Trophoblast cell (in vitro differentiated cells and primary cell): Measurements from ENCODE around the gene MAP3K20. TPM values are rescaled to one million over a fixed set of nuclear protein-coding genes. Genes with fewer than 3 reads are reported as not detected.

ENCODE experiments used
- DNase-seq, 2 donors: peaks; one replicate each; pipeline ENCODE4 v3.0.0-alpha.2; 2016
- H2AFZ ChIP-seq: 2 replicates; pipeline ENCODE4 v1.6.1; 2013; ENCODE audit warnings: low read length, moderate library complexity, mild to moderate bottlenecking; ENCODE audit not compliant: insufficient read depth, poor library complexity
- H2AK5ac ChIP-seq: 2 replicates; pipeline ENCODE4 v1.6.1; 2013; ENCODE audit warnings: mild to moderate bottlenecking, low read length
- H2BK120ac ChIP-seq: 2 replicates; pipeline ENCODE4 v1.6.1; 2013; ENCODE audit warnings: low read length, mild to moderate bottlenecking, moderate library complexity; ENCODE audit not compliant: insufficient read depth, poor library complexity
- H2BK12ac ChIP-seq: 2 replicates; pipeline ENCODE4 v1.6.1; 2013; ENCODE audit warnings: mild to moderate bottlenecking, low read length, moderate library complexity
- H2BK5ac ChIP-seq: 2 replicates; pipeline ENCODE4 v1.6.1; 2013; ENCODE audit warnings: low read length, low read depth, moderate library complexity, mild to moderate bottlenecking; ENCODE audit not compliant: poor library complexity
- H3K14ac ChIP-seq: 2 replicates; pipeline ENCODE4 v1.6.1; 2013; ENCODE audit warnings: mild to moderate bottlenecking, low read length
- H3K18ac ChIP-seq: 2 replicates; pipeline ENCODE4 v1.6.1; 2013; ENCODE audit warnings: mild to moderate bottlenecking, low read length
- H3K23ac ChIP-seq: 2 replicates; pipeline ENCODE4 v1.6.1; 2013; ENCODE audit warnings: low read length
- H3K27ac ChIP-seq: 2 replicates; pipeline ENCODE4 v1.5.1; 2013; ENCODE audit warnings: low read depth, mild to moderate bottlenecking, inconsistent platforms, low read length, moderate library complexity
- H3K27me3 ChIP-seq: 2 replicates; pipeline ENCODE4 v1.6.1; 2013; ENCODE audit warnings: inconsistent platforms, mild to moderate bottlenecking, low read length, moderate library complexity; ENCODE audit not compliant: insufficient read depth
- H3K36me3 ChIP-seq, 2 experiments: 1 replicate in 1 of 2; 2 replicates in 1 of 2; pipeline ENCODE4 v1.6.1; 2013; ENCODE audit warnings: low read length in 2 of 2, mild to moderate bottlenecking in 2 of 2, moderate library complexity in 1 of 2; ENCODE audit not compliant: insufficient read depth in 2 of 2, control insufficient read depth in 1 of 2
- H3K4ac ChIP-seq: 2 replicates; pipeline ENCODE4 v1.6.1; 2013; ENCODE audit warnings: low read depth, mild to moderate bottlenecking, low read length, moderate library complexity
- H3K4me1 ChIP-seq, 2 experiments: 1 replicate in 1 of 2; 2 replicates in 1 of 2; pipeline ENCODE4 v1.6.1; 2013; ENCODE audit warnings: low read length in 2 of 2, mild to moderate bottlenecking in 2 of 2, moderate library complexity in 1 of 2; ENCODE audit not compliant: insufficient read depth in 2 of 2, control insufficient read depth in 1 of 2
- H3K4me2 ChIP-seq: 2 replicates; pipeline ENCODE4 v1.6.1; 2013; ENCODE audit warnings: inconsistent platforms, mild to moderate bottlenecking, low read length, moderate library complexity
- H3K4me3 ChIP-seq: 2 replicates; pipeline ENCODE4 v1.5.1; 2013; ENCODE audit warnings: mild to moderate bottlenecking, low read depth, low read length, inconsistent platforms
- H3K79me1 ChIP-seq: one replicate; pipeline ENCODE4 v1.6.1; 2013; ENCODE audit warnings: low read length
- H3K79me2 ChIP-seq: 2 replicates; pipeline ENCODE4 v1.6.1; 2013; ENCODE audit warnings: low read length, mild to moderate bottlenecking; ENCODE audit not compliant: control insufficient read depth, insufficient read depth, poor library complexity
- H3K9ac ChIP-seq: 2 replicates; pipeline ENCODE4 v1.6.1; 2013; ENCODE audit warnings: mild to moderate bottlenecking, low read length
- H3K9me3 ChIP-seq: 2 replicates; pipeline ENCODE4 v1.6.1; 2013; ENCODE audit warnings: low read depth, mild to moderate bottlenecking, control low read depth, inconsistent platforms, low read length; ENCODE audit not compliant: insufficient read depth
- H4K12ac ChIP-seq: 2 replicates; pipeline ENCODE4 v1.6.1; 2013; ENCODE audit warnings: low read depth, mild to moderate bottlenecking, low read length, moderate library complexity
- H4K8ac ChIP-seq: 2 replicates; pipeline ENCODE4 v1.6.1; 2013; ENCODE audit warnings: low read depth, mild to moderate bottlenecking, low read length, moderate library complexity
- H4K91ac ChIP-seq: one replicate; pipeline ENCODE4 v1.6.1; 2013; ENCODE audit warnings: low read depth, mild to moderate bottlenecking, low read length, moderate library complexity
- WGBS: extraction: QIAGEN DNeasy Blood & Tissue Kit; methylation state at CpG from one replicate; pipeline ENCODE4 v1.1.7; 2013; ENCODE audit warnings: missing lambda C conversion rate; ENCODE audit not compliant: insufficient read length, insufficient coverage; ENCODE audit errors: extremely low coverage; 5-methylcytosine and 5-hydroxymethylcytosine counted together
- polyA plus RNA-seq: library from polyadenylated mRNA; stranded (reverse); fragments of 200-250 nt; gene quantifications from 2 replicates; pipeline ENCODE4 v1.2.3, GENCODE V29; 2013

Gene MAP3K20
- 19.0 and 19.3 TPM in 2 replicates for polyA plus RNA-seq

DNA sequence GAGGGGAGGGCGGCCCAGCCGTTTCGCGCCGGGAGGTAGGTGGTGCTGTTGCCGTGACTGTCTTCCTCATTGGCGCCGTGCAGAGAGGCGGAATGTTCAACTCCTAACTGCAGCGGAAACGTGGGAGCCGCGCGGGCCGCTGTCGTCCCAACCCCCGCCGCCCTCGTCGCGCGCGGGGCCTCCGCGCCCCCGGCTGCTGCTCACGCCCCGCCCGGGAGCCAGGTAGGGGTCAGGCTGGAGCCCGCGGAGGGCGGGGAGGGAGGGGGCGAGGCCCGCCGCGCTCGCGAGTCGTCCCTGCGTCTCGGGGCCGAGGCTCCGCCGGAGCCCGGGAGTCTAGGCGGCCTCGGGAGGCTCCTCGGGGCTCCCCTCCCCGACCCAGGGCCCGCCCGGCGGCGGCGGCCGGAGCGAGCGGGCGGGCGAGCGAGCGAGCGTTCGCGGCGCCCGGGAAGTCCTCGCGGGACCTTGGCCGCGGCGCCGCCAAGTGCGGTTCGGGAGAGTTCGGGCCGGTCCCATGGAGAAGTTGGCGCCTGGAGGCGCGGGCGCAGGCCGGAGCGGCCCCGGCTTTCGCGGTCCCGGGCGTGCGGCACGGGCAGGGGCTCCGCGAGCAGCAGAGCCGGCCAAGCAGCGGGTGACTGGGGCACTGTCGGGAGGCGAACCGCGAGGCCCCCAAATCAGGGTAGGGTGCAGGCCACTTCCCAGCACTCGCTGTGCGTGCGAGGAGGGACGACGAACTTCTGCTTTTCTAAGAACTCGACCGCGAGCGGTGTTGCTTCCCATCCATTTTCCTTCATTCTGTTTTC lies at the start of gene MAP3K20:
TSS of gene MAP3K20 (plus strand) at position 66 of the 800 bp plus-strand sequence. CDS start 15,186 bp downstream, outside the sequence.
- peak within 1 kb of the TSS; percentile 29 for H4K12ac ChIP-seq
- H3K36me3 ChIP-seq, result no peaks in the 10 kb centered on the region
- H3K18ac ChIP-seq, result peak within 1 kb of the TSS; percentile 76
- no peaks in the 10 kb centered on the region for H3K27me3 ChIP-seq
- H3K14ac ChIP-seq, result peak within 1 kb of the TSS; percentile 51
- peak; percentile 32 to 66 for DNase-seq
- peak within 1 kb of the TSS; percentile 67 for H3K9ac ChIP-seq
- H2BK5ac ChIP-seq, result peak within 1 kb of the TSS; percentile 43
- no peaks in the 10 kb centered on the region for H3K9me3 ChIP-seq
- H4K91ac ChIP-seq, result peak within 1 kb of the TSS; percentile 81
- peaks cover 13% of the 10 kb centered on the region for H3K79me1 ChIP-seq
- H3K27ac ChIP-seq, result peak within 1 kb of the TSS; percentile 30
- no CpG with 5 or more reads among the region's 106 CpGs for WGBS
- peak within 1 kb of the TSS; percentile 77 for H3K4ac ChIP-seq
- no peak within 1 kb of the TSS for H3K23ac ChIP-seq
- H3K4me2 ChIP-seq, result peak within 1 kb of the TSS; percentile 88
- peak within 1 kb of the TSS; percentile 87 for H3K4me3 ChIP-seq
- H4K8ac ChIP-seq, result peak within 1 kb of the TSS; percentile 77
- H2BK120ac ChIP-seq, result peak within 1 kb of the TSS; percentile 45
- H2AFZ ChIP-seq, result peak within 1 kb of the TSS; percentile 38
- no peak within 1 kb of the TSS for H2BK12ac ChIP-seq
- no peak within 1 kb of the TSS for H2AK5ac ChIP-seq
- peaks cover 0 to 4% of the 10 kb centered on the region in 2 experiments for H3K4me1 ChIP-seq
- peaks cover 10% of the 10 kb centered on the region for H3K79me2 ChIP-seq

GRCh38 chr2:173026479-173026878 lies 49.2 kb upstream of the MAP3K20 start:
- Histone ChIP-seq H3K4me1 (no peaks in the 10 kb centered on the region), H2BK5ac (no peak overlapping the region), H3K79me2 (no peaks in the 10 kb centered on the region), H3K23ac (no peak overlapping the region), H4K91ac (no peak overlapping the region), H2BK120ac (no peak overlapping the region), H3K36me3 (no peaks in the 10 kb centered on the region), H4K8ac (no peak overlapping the region), H3K18ac (no peak overlapping the region), H3K4me2 (no peak overlapping the region), H3K27me3 (no peaks in the 10 kb centered on the region), H2AFZ (no peak overlapping the region), H3K79me1 (no peaks in the 10 kb centered on the region), H2BK12ac (no peak overlapping the region), H4K12ac (no peak overlapping the region), H3K9ac (no peak overlapping the region), H2AK5ac (no peak overlapping the region), H3K9me3 (no peaks in the 10 kb centered on the region), H3K27ac (no peak overlapping the region), H3K4ac (no peak overlapping the region), H3K4me3 (no peak overlapping the region), H3K14ac (no peak overlapping the region)
- DNase-seq, result no peak
- WGBS, result no CpG with 5 or more reads among the region's 1 CpG

DNA sequence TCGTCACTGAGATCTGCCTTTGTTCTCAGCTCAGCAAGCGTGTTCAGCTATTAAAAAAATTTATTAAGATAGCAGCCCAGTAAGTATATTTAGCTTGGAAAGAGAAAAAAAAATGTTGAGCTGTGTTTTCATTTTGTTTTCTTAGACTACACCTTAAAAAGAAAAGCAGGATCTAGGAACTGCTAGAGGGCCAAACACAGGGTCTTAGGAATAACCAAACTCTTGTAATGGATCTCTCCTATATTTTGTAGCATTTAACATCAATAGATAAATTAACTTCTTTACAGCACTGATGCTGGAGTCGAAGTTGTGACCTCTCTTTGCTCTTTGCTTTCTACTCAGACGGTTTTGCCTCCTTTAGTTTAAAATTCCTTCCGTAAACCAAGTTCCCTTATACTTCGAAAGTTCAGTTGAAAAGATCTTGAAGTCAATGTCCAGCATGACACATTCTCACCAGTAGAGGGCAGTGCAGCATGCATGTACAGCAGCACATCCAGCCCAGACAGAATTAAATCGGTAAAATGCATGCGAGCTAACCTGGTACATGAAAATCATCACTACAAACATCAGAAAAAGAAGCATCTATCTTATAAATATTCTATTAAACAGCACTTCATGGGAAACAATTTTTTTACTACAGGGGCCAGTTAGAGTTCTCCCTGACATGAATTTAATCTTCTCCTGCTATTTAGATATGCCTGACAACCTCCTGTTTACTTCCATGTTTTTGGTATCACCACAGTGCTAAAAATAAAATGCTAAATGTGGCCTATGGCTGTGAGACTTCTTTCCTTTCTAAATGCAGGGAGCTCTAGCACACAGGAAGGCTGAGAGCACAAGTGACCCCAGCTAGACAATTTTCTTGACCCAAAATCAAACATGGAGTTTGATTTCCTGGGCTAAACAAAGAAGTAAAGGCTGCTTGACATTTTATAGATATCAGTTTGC lies 48.2 kb upstream of the MAP3K20 start:
- no peaks in the 10 kb centered on the region for H3K79me2 ChIP-seq
- no peak overlapping the region for H2BK12ac ChIP-seq
- peak; percentile 65 to 95 for DNase-seq
- H3K9ac ChIP-seq, result no peak overlapping the region
- no peak overlapping the region for H3K27ac ChIP-seq
- no peaks in the 10 kb centered on the region for H3K79me1 ChIP-seq
- H3K4me3 ChIP-seq, result no peak overlapping the region
- H3K14ac ChIP-seq, result no peak overlapping the region
- no peaks in the 10 kb centered on the region for H3K27me3 ChIP-seq
- no peak overlapping the region for H2AK5ac ChIP-seq
- H3K4ac ChIP-seq, result no peak overlapping the region
- no peak overlapping the region for H4K91ac ChIP-seq
- no peaks in the 10 kb centered on the region for H3K4me1 ChIP-seq
- H3K18ac ChIP-seq, result no peak overlapping the region
- H2AFZ ChIP-seq, result no peak overlapping the region
- H4K8ac ChIP-seq, result no peak overlapping the region
- no peaks in the 10 kb centered on the region for H3K9me3 ChIP-seq
- H2BK5ac ChIP-seq, result no peak overlapping the region
- H3K36me3 ChIP-seq, result no peaks in the 10 kb centered on the region
- H4K12ac ChIP-seq, result no peak overlapping the region
- no CpG with 5 or more reads among the region's 8 CpGs for WGBS
- no peak overlapping the region for H3K4me2 ChIP-seq
- no peak overlapping the region for H3K23ac ChIP-seq
- H2BK120ac ChIP-seq, result no peak overlapping the region

- no peaks in the 10 kb centered on the region for H3K9me3 ChIP-seq
- H3K14ac ChIP-seq, result no peak overlapping the region
- H2BK120ac ChIP-seq, result no peak overlapping the region
- H3K36me3 ChIP-seq, result no peaks in the 10 kb centered on the region
- H3K4me1 ChIP-seq, result no peaks in the 10 kb centered on the region
- no peak overlapping the region for H4K8ac ChIP-seq
- no peak overlapping the region for H3K23ac ChIP-seq
- no CpG with 5 or more reads among the region's 1 CpG for WGBS
- no peak overlapping the region for H3K18ac ChIP-seq
- no peak overlapping the region for H3K4ac ChIP-seq
- H3K4me2 ChIP-seq, result no peak overlapping the region
- H3K79me1 ChIP-seq, result no peaks in the 10 kb centered on the region
- H4K91ac ChIP-seq, result no peak overlapping the region
- no peaks in the 10 kb centered on the region for H3K27me3 ChIP-seq
- H3K4me3 ChIP-seq, result no peak overlapping the region
- no peak overlapping the region for H3K9ac ChIP-seq
- H2AFZ ChIP-seq, result no peak overlapping the region
- no peak overlapping the region for H4K12ac ChIP-seq
- H2BK12ac ChIP-seq, result no peak overlapping the region
- no peak overlapping the region for H3K27ac ChIP-seq
- no peak overlapping the region for H2AK5ac ChIP-seq
- H2BK5ac ChIP-seq, result no peak overlapping the region
- DNase-seq, result no peak
- H3K79me2 ChIP-seq, result no peaks in the 10 kb centered on the region
Measured at GRCh38 chr2:173028141-173028540, 47.5 kb upstream of the MAP3K20 start.
